Gastroesophageal sphincter (tissue), 4 donors: ENCODE measurements around the gene ARPC4. TPM values are rescaled to one million over a fixed set of nuclear protein-coding genes. Genes with fewer than 3 reads are reported as not detected.

ENCODE experiments used
- ATAC-seq: fragments of 150-250 bp; one replicate; pipeline ENCODE4 v1.9.1; 2016; ENCODE audit warnings: mild to moderate bottlenecking, moderate library complexity
- H3K27ac ChIP-seq, 4 donors: fragments of 200-600 bp; sonication (generic) in 3 of 4; 1 replicate in 3 of 4; 2 replicates in 1 of 4; pipeline ENCODE4 v1.5.1; 2016 to 2019
- H3K27me3 ChIP-seq: fragments of 200-600 bp; sonication (generic); one replicate; pipeline ENCODE4 v1.5.1; 2019
- H3K36me3 ChIP-seq, 2 donors: fragments of 200-600 bp; sonication (generic); one replicate each; pipeline ENCODE4 v1.5.1; 2019; ENCODE audit warnings: control low read depth in 1 of 2
- H3K4me1 ChIP-seq, 3 donors: fragments of 200-600 bp; sonication (generic); 1 replicate in 2 of 3; 2 replicates in 1 of 3; pipeline ENCODE4 v1.5.1; 2016 to 2019; ENCODE audit warnings: control low read depth in 2 of 3
- H3K4me3 ChIP-seq, 2 donors: fragments of 200-600 bp; sonication (generic); one replicate each; pipeline ENCODE4 v1.5.1; 2019; ENCODE audit warnings: mild to moderate bottlenecking in 1 of 2, moderate library complexity in 1 of 2
- H3K9me3 ChIP-seq, 3 donors: fragments of 200-600 bp; sonication (generic); one replicate each; pipeline ENCODE4 v1.5.1; 2017 to 2019; ENCODE audit warnings: control low read depth in 2 of 3
- EP300 ChIP-seq: sonication (generic); formaldehyde crosslinking; IDR thresholded peaks from one replicate; pipeline ENCODE4 v1.6.1; 2017; ENCODE audit warnings: antibody characterized with exemption, mild to moderate bottlenecking
- POLR2A ChIP-seq, 2 donors: fragments of 450-650 bp; IDR thresholded peaks; one replicate each; pipeline ENCODE4 v1.6.1; 2017; ENCODE audit warnings: antibody characterized with exemption in 2 of 2, mild to moderate bottlenecking in 2 of 2, moderate library complexity in 1 of 2
- POLR2AphosphoS5 ChIP-seq: sonication (generic); formaldehyde crosslinking; IDR thresholded peaks from one replicate; pipeline ENCODE4 v1.6.1; 2017; ENCODE audit warnings: antibody characterized with exemption
- WGBS, 2 donors: methylation state at CpG; one replicate each; pipeline ENCODE4 v1.1.5; 2018; ENCODE audit warnings: low coverage in 1 of 2; 5-methylcytosine and 5-hydroxymethylcytosine counted together
- total RNA-seq, 4 donors: library from RNA; depleted of rRNA; stranded (reverse); fragments of >200 nt; gene quantifications; one replicate each; pipeline ENCODE4 v1.1.0, GENCODE V29; 2016
- TF ChIP-seq, protein P1 (sequence below), 4 experiments: fragments of 200-600 bp in 2 of 4; fragments of 450-650 bp in 2 of 4; sonication (generic) in 1 of 4; IDR thresholded peaks; one replicate each; pipeline ENCODE4 v1.5.1; 2017 to 2019; ENCODE audit warnings: antibody characterized with exemption in 4 of 4, mild to moderate bottlenecking in 2 of 4, moderate library complexity in 2 of 4

ARPC4 gene
- total RNA-seq, 4 donors from 2014 or later, result 157 to 203 (median 171) TPM

DNA sequence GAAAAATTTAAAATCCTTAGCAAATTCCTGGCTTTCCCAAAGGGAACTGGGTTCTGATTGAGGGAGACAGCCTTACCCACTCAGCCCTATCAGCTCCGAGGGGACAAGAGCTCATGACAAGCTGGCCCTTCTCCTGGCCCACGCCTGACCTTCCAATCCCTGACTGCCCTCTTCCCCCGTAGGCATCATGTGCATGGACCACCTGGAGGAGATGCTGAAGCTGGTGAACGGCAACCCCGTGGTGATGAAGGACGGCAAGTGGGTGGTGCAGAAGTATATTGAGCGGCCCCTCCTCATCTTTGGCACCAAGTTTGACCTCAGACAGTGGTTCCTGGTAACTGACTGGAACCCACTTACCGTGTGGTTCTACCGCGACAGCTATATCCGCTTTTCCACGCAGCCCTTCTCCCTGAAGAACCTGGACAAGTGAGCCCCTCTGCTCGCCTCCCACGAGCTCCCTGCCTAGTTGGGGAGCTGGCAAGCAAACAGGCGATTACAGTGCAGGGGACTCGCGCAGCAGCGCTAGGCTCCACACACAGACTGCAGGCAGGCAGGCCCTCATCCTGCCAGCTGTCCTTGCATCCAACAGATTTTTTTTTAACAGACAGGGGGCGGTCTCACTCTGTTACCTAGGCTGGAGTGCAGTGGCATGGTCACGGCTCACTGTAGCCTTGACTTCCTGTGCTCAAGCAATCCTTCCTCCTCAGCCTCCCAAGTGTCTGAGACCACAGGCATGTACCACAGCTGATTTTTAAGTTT is 34.1 kb downstream of the ARPC4 start:
- Histone ChIP-seq H3K4me3 (no peak overlapping the region), H3K27me3 (no peaks in the 10 kb centered on the region), H3K27ac (no peak overlapping the region), H3K4me1 (no peaks in the 10 kb centered on the region), H3K9me3 (no peaks in the 10 kb centered on the region), H3K36me3 (peaks cover 0 to 55% of the 10 kb centered on the region in 2 donors)
- WGBS, 2 donors, result 40 to 70% methylated on average over 8 of the region's 20 CpGs
- ATAC-seq, result no peak
- TF ChIP-seq EP300, result no peak
- TF ChIP-seq, protein P1, sequence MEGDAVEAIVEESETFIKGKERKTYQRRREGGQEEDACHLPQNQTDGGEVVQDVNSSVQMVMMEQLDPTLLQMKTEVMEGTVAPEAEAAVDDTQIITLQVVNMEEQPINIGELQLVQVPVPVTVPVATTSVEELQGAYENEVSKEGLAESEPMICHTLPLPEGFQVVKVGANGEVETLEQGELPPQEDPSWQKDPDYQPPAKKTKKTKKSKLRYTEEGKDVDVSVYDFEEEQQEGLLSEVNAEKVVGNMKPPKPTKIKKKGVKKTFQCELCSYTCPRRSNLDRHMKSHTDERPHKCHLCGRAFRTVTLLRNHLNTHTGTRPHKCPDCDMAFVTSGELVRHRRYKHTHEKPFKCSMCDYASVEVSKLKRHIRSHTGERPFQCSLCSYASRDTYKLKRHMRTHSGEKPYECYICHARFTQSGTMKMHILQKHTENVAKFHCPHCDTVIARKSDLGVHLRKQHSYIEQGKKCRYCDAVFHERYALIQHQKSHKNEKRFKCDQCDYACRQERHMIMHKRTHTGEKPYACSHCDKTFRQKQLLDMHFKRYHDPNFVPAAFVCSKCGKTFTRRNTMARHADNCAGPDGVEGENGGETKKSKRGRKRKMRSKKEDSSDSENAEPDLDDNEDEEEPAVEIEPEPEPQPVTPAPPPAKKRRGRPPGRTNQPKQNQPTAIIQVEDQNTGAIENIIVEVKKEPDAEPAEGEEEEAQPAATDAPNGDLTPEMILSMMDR (IDR thresholded peaks at IDR 0.05), result peak in 1 of 4 experiments; percentile 12
- TF ChIP-seq POLR2AphosphoS5, result no peak
- TF ChIP-seq POLR2A (IDR thresholded peaks at IDR 0.05), result no peak

DNA sequence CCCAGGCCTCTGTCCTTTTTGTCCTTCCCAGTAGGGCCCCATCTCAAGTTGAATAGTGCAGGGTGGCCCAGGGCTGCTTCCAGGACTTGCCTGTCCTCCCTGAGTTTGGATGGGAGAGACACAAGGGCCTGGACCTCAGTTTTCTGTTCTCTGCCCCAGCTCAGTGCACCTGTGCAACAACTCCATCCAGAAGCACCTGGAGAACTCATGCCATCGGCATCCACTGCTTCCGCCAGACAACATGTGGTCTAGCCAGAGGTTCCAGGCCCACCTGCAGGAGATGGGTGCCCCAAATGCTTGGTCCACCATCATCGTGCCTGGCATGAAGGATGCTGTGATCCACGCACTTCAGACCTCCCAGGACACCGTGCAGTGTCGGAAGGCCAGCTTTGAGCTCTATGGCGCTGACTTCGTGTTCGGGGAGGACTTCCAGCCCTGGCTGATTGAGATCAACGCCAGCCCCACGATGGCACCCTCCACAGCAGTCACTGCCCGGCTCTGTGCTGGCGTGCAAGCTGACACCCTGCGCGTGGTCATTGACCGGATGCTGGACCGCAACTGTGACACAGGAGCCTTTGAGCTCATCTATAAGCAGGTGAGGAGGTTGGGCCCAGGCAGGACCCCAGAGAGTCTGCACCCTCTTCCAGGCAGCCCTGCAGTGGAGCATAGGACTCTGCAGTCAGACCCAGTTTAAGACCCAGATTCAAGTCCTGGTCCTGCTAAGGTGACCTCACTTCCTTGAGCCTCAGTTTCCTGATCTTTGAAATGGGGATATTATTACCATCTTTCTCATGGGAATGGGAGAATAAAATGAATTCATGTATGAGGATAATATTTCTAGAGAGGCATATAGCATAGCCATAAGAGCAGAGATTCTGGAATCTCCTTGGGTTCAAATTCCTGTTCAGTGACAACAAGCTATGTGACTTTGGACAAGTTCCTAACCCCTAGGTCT is 36.2 kb downstream of the ARPC4 start:
- Histone ChIP-seq H3K36me3 (peaks cover 0 to 76% of the 10 kb centered on the region in 2 donors), H3K4me3 (no peak overlapping the region), H3K4me1 (no peaks in the 10 kb centered on the region), H3K9me3 (no peaks in the 10 kb centered on the region), H3K27me3 (no peaks in the 10 kb centered on the region), H3K27ac (no peak overlapping the region)
- no peak for TF ChIP-seq POLR2AphosphoS5
- no peak for TF ChIP-seq EP300
- TF ChIP-seq, protein P1 (IDR thresholded peaks at IDR 0.05), result no peak
- TF ChIP-seq POLR2A (IDR thresholded peaks at IDR 0.05), result no peak
- WGBS, 2 donors, result no CpG with 5 or more reads among the region's 17 CpGs
- ATAC-seq, result no peak

DNA sequence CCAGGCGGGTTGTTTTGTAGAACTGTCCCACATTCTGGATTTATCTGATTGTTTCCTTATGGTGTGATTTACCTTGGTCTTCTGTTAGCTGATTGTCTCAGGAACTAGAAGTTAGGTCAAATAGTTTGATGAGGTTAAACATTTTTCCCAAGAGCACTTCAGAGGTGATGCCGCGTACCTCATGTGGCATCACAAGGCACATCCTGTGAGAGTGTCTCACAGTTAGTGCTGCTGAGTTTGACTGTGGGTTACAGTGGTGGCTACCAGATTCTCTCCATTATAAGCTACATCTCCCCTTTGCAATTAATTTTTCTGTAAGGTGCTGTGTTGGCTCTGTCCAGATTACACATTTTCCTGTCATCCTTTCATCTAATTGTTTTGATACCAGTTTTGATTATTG is 38.4 kb downstream of the ARPC4 start:
- 97 to 100% methylated on average over 1 to 3 of the region's 3 CpGs for WGBS, 2 donors
- Histone ChIP-seq H3K9me3 (no peaks in the 10 kb centered on the region), H3K27ac (no peak overlapping the region), H3K27me3 (no peaks in the 10 kb centered on the region), H3K4me1 (no peaks in the 10 kb centered on the region), H3K36me3 (peaks cover 0 to 91% of the 10 kb centered on the region in 2 donors), H3K4me3 (no peak overlapping the region)
- TF ChIP-seq POLR2A (IDR thresholded peaks at IDR 0.05) (no peak), EP300 (no peak), POLR2AphosphoS5 (no peak)
- ATAC-seq, result no peak

DNA sequence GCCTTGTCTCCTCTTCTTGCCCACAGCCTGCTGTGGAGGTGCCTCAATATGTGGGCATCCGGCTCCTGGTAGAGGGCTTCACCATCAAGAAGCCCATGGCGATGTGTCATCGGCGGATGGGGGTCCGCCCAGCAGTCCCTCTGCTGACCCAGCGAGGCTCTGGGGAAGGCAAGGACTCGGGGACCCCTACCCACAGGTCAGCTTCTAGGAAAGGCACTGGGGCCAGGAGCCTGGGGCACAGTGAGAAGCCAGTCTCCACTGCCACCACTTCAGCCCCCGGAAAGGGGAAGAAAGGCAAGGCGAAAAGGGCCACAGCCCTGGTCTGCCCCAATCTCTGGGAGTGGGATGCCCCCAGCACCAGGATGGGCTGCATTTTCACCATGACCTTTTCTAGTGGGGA is 40.2 kb downstream of the ARPC4 start:
- ATAC-seq, result no peak
- Histone ChIP-seq H3K4me1 (no peaks in the 10 kb centered on the region), H3K27ac (no peak overlapping the region), H3K4me3 (no peak overlapping the region), H3K27me3 (no peaks in the 10 kb centered on the region), H3K36me3 (peaks cover 0 to 93% of the 10 kb centered on the region in 2 donors), H3K9me3 (no peaks in the 10 kb centered on the region)
- no CpG with 5 or more reads among the region's 9 CpGs for WGBS, 2 donors
- TF ChIP-seq POLR2AphosphoS5, result no peak
- TF ChIP-seq POLR2A (IDR thresholded peaks at IDR 0.05), result no peak
- TF ChIP-seq EP300, result no peak
- TF ChIP-seq, protein P1 (IDR thresholded peaks at IDR 0.05), result no peak

DNA sequence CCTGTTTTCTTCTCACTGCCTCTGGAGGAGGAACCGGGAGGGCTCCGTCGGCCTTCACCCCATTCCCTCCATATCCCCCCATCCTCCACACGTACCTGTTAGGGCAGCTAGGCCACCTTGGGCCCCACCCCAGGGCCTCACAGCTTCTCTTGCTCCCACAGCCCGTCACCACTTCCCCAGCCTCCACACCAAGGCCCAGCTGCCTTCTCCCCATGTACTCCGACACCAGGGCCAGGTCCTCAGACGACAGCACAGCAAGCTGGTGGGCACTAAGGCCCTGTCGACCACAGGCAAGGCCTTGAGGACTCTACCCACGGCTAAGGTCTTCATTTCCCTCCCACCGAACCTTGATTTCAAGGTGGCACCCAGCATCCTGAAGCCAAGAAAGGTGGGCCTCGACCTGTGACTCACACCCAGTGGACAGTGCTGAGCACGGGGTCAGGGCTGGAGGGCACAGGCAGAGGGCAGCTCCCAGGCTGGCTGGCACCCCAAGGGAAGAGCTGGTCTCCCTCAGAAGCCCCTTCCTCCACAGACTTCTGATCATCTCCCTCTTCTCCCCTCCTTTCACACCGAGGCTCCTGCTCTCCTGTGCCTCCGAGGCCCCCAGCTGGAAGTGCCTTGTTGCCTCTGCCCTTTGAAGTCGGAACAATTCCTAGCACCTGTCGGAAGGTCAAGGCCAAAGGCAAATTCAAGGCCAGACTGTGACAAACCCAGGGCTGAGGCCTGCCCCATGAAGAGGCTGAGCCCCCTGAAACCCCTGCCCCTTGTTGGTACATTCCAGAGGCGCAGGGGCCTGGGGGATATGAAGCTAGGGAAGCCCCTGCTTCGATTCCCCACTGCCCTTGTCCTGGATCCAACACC is 41.9 kb downstream of the ARPC4 start:
- Histone ChIP-seq H3K27ac (no peak overlapping the region), H3K4me1 (no peaks in the 10 kb centered on the region), H3K36me3 (peaks cover 0 to 94% of the 10 kb centered on the region in 2 donors), H3K4me3 (no peak overlapping the region), H3K27me3 (no peaks in the 10 kb centered on the region), H3K9me3 (no peaks in the 10 kb centered on the region)
- ATAC-seq, result no peak
- TF ChIP-seq, protein P1 (IDR thresholded peaks at IDR 0.05), result no peak
- TF ChIP-seq POLR2AphosphoS5 (no peak), EP300 (no peak), POLR2A (IDR thresholded peaks at IDR 0.05) (no peak)
- WGBS, 2 donors, result 66 to 73% methylated on average over 3 to 4 of the region's 18 CpGs
